Stimulated activated effector memory CD8-positive, alpha-beta T cell treated with anti-CD3 and anti-CD28 coated beads, Interleukin-12 subunit alpha, Interleukin-12 subunit beta, amount 100 ng/mL, for 72 hours (primary cell): Measurements from ENCODE around the gene RGS7.

Experiments
- ATAC-seq: fragments of 150-1000 bp; cut with Tn5 transposase; 2 replicates; pipeline ENCODE4 v1.10.0; 2021
- DNase-seq, 2 donors: peaks; one replicate each; pipeline ENCODE4 v3.0.0; 2021 to 2022; ENCODE audit warnings: low spot score in 2 of 2
- H3K27ac Mint-ChIP-seq: one replicate; pipeline ENCODE4 v1.8.0; 2022; ENCODE audit warnings: mild to moderate bottlenecking, mixed read lengths
- H3K36me3 Mint-ChIP-seq: one replicate; pipeline ENCODE4 v1.8.0; 2022; ENCODE audit warnings: mild to moderate bottlenecking, mixed read lengths
- H3K4me1 Mint-ChIP-seq: one replicate; pipeline ENCODE4 v1.8.0; 2022; ENCODE audit warnings: mixed read lengths
- H3K4me3 Mint-ChIP-seq: one replicate; pipeline ENCODE4 v1.8.0; 2022; ENCODE audit warnings: mild to moderate bottlenecking, mixed read lengths
- H3K9me3 Mint-ChIP-seq: one replicate; pipeline ENCODE4 v1.8.0; 2022; ENCODE audit warnings: mixed read lengths

RGS7 gene

DNA sequence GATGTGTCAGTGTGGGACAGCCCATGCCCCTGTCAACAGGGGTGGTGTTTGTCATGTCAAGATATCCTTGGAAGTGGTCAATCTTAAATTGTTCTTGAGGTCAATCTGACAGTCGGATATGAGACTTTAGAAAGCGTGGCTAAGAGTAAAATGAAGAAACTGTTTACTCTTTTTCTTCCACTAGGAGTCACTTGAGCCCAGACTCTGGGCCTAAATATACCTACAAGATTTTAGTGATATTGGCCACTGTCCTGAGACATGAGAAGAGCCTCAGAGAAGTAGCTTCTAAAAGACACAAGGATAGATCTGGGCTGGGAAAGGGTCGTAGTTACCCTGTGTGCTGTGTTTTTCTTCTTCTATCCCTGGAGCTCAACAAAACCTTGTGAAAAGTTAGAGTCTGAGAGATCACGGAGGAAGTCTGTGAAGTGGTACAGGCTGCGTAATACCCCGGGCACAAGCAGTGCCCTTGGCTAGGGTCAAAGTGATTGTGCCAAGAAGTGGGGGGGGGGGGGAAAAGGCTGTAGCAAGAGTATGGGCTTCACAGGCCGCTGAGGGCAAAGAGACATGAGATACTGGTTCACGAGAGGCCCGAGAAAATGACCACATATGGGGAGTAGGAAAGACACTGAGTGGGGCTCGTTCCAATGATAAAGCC, 389.8 kb downstream of the RGS7 start:
- peaks cover 8% of the 10 kb centered on the region for H3K9me3 Mint-ChIP-seq
- no peak for DNase-seq
- H3K36me3 Mint-ChIP-seq, result no peaks in the 10 kb centered on the region
- H3K4me3 Mint-ChIP-seq, result no peak overlapping the region
- no peak for ATAC-seq
- H3K4me1 Mint-ChIP-seq, result no peaks in the 10 kb centered on the region
- no peak overlapping the region for H3K27ac Mint-ChIP-seq

DNA sequence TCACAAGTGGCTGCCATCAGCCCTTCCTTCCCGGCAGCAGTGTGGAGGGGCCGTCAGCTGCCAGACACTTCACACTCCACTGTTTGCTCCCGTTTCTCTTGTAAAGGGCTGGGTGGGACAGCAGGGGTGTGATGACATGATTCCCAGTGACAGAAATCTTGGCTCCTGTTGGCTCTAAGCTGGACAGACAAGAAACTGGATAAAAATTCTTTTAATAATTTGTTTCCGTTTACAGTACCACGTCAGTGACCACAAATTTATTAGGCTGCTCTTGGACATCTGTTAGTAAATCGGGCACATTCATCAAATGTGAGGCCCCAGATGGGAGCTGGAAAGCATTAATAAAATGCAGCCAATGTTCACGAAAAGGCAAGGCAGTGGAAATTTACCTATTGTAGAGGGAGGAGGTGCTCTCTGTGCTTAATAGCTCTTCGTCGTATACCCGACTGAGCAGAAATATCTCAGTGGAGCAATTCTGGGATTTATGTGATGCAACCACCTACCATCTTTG, 391.4 kb downstream of the RGS7 start:
- Mint-ChIP-seq H3K9me3 (peaks cover 8% of the 10 kb centered on the region), H3K4me3 (no peak overlapping the region), H3K36me3 (no peaks in the 10 kb centered on the region), H3K27ac (no peak overlapping the region), H3K4me1 (no peaks in the 10 kb centered on the region)
- ATAC-seq (no peak), DNase-seq (no peak)

DNA sequence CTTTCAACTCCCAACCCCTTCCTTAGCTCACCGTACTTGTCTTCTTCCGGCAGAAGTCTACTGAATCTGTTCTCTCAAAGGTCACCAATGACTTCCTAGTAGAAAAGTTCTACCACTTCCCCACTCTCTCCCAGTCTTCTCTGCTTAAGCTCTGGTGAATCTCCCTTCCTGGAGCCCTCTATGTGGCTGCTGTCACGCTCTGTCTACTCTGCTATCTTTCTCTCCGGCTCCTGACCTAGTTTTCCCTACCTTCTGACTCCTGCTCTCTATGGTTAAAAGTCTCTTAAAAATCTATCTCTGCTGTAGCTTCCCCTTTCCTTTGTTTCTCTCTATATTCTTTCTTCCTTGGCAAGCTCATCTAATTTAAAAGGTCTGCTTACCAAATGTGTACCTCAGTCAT, 394.9 kb downstream of the RGS7 start:
- Mint-ChIP-seq H3K36me3 (no peaks in the 10 kb centered on the region), H3K4me3 (no peak overlapping the region), H3K9me3 (no peaks in the 10 kb centered on the region), H3K27ac (no peak overlapping the region), H3K4me1 (no peaks in the 10 kb centered on the region)
- ATAC-seq (no peak), DNase-seq (no peak)

DNA sequence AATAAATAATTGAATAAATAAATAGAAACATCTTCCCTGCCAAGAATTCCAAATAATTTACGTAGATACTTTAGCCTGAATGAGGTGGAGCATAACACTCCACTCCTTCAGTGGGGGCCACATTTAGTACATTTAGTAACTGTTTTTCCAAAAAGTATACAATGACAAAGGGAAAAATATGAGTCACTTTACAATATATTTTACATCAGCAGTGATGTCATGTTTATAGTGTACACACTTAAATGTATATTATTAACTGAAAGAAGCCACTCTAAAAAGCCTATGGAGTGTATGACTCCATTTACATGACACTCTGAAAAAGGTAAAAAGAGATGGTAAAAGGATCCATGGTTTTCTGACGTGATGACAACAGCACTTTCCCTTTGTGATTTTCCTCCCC, 400.6 kb downstream of the RGS7 start:
- H3K9me3 Mint-ChIP-seq, result peaks cover 6% of the 10 kb centered on the region
- H3K4me3 Mint-ChIP-seq, result no peak overlapping the region
- DNase-seq (no peak), ATAC-seq (no peak)
- H3K27ac Mint-ChIP-seq, result no peak overlapping the region
- no peaks in the 10 kb centered on the region for H3K36me3 Mint-ChIP-seq
- no peaks in the 10 kb centered on the region for H3K4me1 Mint-ChIP-seq

DNA sequence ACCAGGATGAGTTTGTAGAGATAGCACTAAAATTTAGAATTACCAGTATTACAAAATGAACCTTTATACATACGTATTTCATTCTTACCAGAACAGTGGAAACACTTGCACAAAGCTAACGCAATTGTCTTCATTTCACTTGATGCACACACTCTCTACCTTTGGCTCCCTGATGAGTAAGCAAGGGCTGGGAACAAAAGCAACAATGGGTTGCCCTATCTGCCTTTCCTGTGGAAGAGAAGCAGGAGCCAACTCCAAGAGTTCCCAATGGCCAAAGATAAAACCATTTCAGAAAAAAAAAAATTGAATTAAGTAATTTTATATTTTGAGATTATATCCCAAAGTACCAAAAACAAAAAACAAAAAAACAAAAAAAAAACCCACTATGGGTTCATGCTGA, 401.0 kb downstream of the RGS7 start:
- H3K27ac Mint-ChIP-seq, result no peak overlapping the region
- no peak for DNase-seq
- no peak for ATAC-seq
- no peaks in the 10 kb centered on the region for H3K4me1 Mint-ChIP-seq
- H3K36me3 Mint-ChIP-seq, result no peaks in the 10 kb centered on the region
- no peak overlapping the region for H3K4me3 Mint-ChIP-seq
- peaks cover 6% of the 10 kb centered on the region for H3K9me3 Mint-ChIP-seq

DNA sequence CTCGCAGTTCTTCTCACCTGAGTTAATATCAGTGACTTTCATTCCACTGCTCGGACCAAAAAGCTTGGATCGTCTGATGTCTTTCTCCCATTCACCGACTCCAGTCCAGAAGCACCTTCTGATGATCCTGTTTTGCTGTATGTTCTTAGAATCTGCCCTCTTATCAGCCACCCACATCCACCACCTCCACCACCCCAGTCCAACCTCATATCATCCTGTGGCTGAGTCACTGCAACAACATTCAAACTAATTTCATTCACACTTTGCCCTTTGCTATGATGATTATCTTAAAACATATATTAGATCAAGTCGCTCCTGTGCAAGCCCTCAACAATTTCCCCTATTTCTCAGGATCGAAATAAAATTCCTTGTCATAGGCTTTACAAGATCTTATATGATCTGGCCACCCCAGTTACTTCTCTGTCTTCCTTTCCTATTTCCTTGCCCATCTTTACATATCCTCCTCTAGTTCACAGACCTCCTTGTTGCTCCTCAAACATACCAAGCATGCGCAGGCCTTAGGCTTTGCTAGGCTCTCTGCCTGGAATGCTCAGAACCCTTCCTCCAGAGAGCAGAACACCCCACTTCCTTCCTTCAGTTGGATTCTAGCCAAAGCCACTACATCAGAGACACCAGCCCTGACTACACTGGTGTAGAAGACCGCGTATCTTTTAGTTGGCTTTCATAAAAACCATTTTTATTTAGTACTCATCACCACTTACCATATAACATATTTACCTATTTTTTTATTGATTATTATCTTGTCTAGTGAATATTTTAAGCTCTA, 409.4 kb downstream of the RGS7 start:
- H3K27ac Mint-ChIP-seq, result no peak overlapping the region
- H3K4me3 Mint-ChIP-seq, result no peak overlapping the region
- no peak for DNase-seq
- ATAC-seq, result no peak
- H3K9me3 Mint-ChIP-seq, result peaks cover 2% of the 10 kb centered on the region
- no peaks in the 10 kb centered on the region for H3K4me1 Mint-ChIP-seq
- H3K36me3 Mint-ChIP-seq, result no peaks in the 10 kb centered on the region

DNA sequence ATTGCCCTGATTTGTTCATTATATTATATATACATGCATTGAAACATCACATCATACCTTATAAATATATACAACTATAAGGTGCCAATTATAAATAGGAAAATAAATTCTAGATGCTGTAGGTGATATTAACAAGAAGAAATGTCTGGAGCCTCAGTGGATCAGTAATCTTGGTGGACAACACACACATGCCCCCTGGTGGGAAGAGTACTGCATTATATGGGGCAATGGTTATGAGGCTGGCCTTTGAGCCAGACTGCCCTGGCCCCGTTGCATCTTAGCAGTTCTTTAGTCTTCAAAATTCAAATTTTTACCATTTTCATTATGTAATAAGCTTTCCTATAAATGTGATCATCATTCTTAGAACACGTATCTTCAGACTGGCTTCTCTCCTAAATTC, 410.1 kb downstream of the RGS7 start:
- ATAC-seq, result no peak
- H3K4me3 Mint-ChIP-seq, result no peak overlapping the region
- H3K4me1 Mint-ChIP-seq, result no peaks in the 10 kb centered on the region
- DNase-seq, result no peak
- peaks cover 2% of the 10 kb centered on the region for H3K9me3 Mint-ChIP-seq
- H3K36me3 Mint-ChIP-seq, result no peaks in the 10 kb centered on the region
- H3K27ac Mint-ChIP-seq, result no peak overlapping the region

DNA sequence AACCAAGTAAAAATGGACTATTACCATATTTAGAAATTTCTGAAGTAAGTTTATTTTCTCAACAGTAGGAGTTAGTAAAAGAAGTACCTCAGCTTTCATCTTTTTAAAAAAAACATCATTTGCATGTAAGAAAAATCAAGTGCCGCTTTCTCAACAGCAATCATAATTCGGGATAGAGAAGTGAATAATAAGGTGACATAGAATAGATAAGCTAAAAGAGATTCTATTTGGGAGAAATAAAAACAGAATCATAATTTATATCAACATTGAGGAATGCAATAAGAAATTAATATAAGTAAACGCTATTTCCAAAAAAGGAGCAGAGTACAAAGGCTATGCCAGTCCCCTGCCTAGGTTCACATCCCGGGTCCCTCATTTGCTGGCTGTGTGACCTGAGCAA, 414.1 kb downstream of the RGS7 start:
- H3K9me3 Mint-ChIP-seq, result peaks cover 5% of the 10 kb centered on the region
- ATAC-seq, result no peak
- no peak for DNase-seq

DNA sequence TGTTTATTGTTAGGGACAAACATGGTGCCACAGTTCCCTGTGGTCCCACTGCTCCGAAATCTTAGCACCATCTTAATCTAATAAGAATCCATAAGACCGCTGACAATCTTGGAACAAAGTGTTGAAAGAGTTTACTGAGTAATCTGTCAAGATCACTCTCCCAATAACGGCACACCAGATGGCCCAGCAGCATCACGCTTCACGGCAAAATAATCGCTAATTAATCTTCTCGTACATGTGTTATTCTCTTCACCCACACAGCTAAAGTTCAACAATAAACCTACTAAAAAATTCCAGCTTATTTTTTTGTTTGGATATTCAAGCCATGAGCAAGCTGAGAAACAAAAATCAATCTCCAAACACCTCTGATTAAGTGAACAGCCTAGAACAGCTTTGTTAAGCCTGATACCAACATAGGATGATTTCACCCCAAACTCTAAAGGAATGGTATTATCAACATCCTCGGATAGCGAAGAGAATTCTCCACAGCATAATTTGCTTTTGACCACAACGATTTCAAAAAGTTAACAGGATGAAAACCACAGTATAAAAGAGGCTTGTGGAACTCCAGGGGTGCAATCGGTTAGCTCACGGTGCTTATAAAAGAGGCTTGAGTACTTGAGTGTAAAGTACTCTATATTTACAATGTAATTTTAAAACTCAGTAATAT, 415.2 kb downstream of the RGS7 start:
- Mint-ChIP-seq H3K36me3 (no peaks in the 10 kb centered on the region), H3K27ac (no peak overlapping the region), H3K4me1 (no peaks in the 10 kb centered on the region), H3K9me3 (peaks cover 10% of the 10 kb centered on the region), H3K4me3 (no peak overlapping the region)
- DNase-seq (no peak), ATAC-seq (no peak)

More for the DNA sequence above, 414.1 kb downstream of the RGS7 start:
- no peak overlapping the region for H3K27ac Mint-ChIP-seq
- no peaks in the 10 kb centered on the region for H3K4me1 Mint-ChIP-seq
- no peak overlapping the region for H3K4me3 Mint-ChIP-seq
- no peaks in the 10 kb centered on the region for H3K36me3 Mint-ChIP-seq

DNA sequence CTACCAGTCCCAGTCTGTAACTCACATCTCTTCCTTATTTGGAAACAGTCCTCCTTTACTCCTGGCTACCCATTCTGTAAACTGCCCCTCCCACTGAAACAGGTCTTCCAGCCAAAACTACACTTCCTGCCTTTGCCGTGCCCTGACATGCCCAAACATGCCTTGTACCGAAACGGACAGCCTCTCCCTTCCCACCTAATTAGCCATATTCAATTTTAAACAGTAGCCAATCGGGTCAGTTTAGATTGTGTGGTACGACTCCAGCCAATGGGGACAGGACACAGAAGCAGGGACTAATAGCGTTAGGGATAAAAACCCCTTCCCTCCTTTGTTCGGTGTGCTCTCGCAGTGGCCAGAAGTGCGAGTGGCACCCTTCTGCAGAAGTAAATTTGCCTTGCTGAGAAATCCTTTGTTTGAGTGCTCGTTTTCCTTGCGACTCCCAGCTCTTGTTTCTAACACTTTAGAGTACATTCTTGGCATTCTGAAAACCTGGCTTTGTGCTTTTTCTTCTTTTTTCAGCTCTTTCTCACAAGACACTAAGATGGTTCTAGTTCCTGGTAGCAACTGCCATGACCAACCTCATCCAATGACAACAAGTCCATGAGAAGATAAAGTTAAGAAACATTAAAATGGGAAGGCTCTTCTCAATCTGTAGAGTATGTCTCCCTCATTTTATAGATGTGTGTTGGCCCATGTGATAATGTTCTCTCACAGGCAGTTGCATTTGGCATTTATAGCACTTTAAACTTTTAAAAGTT, 419.9 kb downstream of the RGS7 start:
- DNase-seq (no peak), ATAC-seq (no peak)
- Mint-ChIP-seq H3K9me3 (peaks cover 13% of the 10 kb centered on the region), H3K4me3 (no peak overlapping the region), H3K36me3 (no peaks in the 10 kb centered on the region), H3K27ac (no peak overlapping the region), H3K4me1 (no peaks in the 10 kb centered on the region)

DNA sequence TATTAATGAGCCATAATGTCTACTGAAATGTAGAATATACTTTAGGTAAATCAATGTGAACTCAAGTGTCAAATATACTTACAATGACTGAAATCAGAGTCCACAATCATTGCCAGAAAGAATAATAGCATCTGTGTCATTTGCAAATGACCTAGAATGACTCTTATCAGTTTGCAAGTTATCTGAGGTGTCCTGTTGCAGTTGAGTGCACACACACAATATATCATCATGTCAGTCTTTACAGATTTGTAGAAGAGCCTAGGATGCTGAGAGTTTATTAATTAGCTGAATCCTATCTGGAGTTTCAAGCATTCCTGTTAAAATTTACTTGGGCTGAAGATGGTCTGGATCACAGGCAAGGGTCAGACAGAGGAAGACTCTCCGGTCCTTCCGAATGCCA, 421.1 kb downstream of the RGS7 start:
- Mint-ChIP-seq H3K36me3 (no peaks in the 10 kb centered on the region), H3K27ac (no peak overlapping the region), H3K4me1 (no peaks in the 10 kb centered on the region), H3K4me3 (no peak overlapping the region), H3K9me3 (peaks cover 13% of the 10 kb centered on the region)
- ATAC-seq (no peak), DNase-seq (no peak)

DNA sequence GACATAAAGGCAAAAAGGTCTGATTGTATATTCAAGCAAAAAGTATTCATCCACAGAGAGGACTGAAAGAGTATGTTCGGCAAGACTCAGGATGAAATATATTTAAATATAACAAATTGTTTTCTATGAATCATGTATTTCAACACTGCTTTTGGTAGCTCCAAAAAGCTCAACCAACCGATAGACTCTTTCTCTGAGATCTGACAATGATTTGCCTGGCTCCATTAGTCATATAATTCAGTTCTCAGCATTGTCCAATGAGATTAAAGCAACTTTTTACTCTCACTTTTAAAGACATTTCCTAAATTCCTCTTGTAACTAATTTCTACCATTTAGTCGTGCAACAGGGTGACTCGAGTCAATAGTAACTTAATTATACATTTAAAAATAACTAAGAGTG, 426.0 kb downstream of the RGS7 start:
- ATAC-seq, result no peak
- no peaks in the 10 kb centered on the region for H3K4me1 Mint-ChIP-seq
- no peaks in the 10 kb centered on the region for H3K9me3 Mint-ChIP-seq
- no peaks in the 10 kb centered on the region for H3K36me3 Mint-ChIP-seq
- no peak for DNase-seq
- no peak overlapping the region for H3K4me3 Mint-ChIP-seq
- no peak overlapping the region for H3K27ac Mint-ChIP-seq

DNA sequence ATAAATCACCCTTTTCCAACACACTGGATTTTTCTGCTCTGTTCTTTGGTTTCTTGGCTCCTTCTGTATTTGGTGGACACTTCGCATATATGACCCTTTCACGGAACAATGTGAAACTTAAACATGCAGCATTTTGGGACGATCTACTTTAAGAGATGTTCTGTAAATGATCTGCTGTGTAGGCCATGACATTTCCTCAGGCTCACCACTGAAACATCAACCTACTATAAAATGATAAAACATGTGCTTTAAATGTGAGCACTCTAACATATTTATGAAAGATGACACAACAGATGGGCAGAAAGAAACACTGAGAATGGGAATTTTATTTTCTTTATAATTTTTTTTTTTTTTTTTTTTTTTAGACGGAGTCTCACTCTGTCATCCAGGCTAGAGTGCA, 428.7 kb downstream of the RGS7 start:
- Mint-ChIP-seq H3K4me1 (no peaks in the 10 kb centered on the region), H3K36me3 (no peaks in the 10 kb centered on the region), H3K4me3 (no peak overlapping the region), H3K9me3 (no peaks in the 10 kb centered on the region), H3K27ac (no peak overlapping the region)
- ATAC-seq, result no peak
- no peak for DNase-seq

DNA sequence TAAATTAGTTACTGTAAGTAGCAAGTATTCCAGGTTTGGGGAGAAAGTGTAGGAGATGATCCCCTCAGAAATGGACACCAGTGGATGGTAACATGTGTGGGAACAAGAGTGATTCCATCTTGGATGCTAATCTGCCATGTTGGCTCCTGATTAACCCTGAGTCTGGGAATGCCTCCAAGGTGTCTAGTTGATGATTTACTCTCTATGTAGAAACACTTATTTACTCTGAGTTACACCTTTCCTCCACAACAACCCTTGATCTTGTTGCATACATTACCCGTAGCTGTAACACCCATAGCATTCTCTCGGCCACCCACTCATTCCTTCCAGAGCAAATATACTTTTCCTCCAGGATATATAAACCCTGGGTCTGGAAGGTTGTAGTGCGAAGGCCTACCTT, 429.2 kb downstream of the RGS7 start:
- ATAC-seq (no peak), DNase-seq (no peak)
- H3K9me3 Mint-ChIP-seq, result peaks cover 3% of the 10 kb centered on the region
- H3K4me1 Mint-ChIP-seq, result no peaks in the 10 kb centered on the region
- H3K36me3 Mint-ChIP-seq, result no peaks in the 10 kb centered on the region
- no peak overlapping the region for H3K27ac Mint-ChIP-seq
- no peak overlapping the region for H3K4me3 Mint-ChIP-seq

DNA sequence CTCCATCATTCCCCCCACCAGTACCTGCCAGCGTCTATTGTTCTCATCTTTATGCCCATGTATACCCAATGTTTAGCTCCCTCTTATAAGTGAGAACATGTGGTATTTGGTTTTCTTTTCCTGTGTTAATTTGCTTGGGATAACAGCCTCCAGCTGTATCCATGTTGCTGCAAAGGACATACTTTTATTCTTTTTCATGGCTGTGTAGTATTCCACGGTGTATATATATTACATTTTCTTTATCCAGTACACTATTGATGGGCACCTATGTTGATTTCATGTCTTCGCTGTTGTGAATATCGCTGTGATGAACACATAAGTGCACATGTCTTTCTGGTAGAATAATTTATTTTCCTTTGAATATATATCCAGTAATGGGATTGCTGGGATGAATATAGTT, 431.7 kb downstream of the RGS7 start:
- H3K36me3 Mint-ChIP-seq, result no peaks in the 10 kb centered on the region
- no peaks in the 10 kb centered on the region for H3K4me1 Mint-ChIP-seq
- ATAC-seq (no peak), DNase-seq (no peak)
- no peak overlapping the region for H3K4me3 Mint-ChIP-seq
- peaks cover 10% of the 10 kb centered on the region for H3K9me3 Mint-ChIP-seq
- H3K27ac Mint-ChIP-seq, result no peak overlapping the region
